CD4-positive, alpha-beta T cell treated with Interleukin-6 for 4 hours (primary cell): Measurements from ENCODE around the gene CCDC61.
A peak's percentile ranks its signal among the peaks of the same experiment; 100 is the strongest.

Experiments used
- DNase-seq: peaks from one replicate; pipeline ENCODE4 v3.0.0-alpha.2; 2020; ENCODE audit warnings: mixed read lengths

The CCDC61 gene

DNA sequence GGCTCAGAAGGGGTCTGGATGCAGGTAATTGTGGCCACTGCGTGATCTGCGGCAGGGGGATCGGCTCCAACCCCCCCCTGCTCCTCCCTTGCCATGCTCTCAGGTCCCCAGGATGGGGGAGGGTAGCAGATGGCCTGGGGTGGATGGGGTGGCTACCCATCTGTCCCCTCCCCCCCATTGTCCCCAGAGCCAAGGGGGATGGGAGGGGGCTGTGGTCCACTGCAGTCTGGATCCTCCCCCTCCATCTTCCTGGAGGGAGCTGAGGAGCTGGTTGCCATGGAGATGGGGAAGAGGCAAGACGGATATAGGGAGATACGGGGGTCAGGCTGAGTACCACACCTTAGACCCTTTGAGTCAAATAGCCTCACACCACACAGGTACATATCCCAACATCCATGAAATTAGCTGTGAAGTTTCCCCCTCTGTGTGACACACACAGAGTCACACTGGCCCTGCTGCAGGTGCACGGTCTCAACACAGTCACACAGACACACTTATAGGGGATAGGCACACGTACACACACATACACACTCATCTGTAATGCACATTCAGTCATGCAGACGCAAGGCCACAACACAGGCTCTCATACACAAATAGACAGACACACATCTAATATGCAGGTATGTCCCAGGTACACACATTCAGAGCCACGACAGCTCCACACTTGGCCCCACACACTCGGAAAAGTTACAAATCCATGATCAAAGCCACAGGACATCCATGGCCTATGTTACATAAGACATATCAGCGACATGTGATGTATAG lies 19.8 kb upstream of the CCDC61 start:
- no peak for DNase-seq

DNA sequence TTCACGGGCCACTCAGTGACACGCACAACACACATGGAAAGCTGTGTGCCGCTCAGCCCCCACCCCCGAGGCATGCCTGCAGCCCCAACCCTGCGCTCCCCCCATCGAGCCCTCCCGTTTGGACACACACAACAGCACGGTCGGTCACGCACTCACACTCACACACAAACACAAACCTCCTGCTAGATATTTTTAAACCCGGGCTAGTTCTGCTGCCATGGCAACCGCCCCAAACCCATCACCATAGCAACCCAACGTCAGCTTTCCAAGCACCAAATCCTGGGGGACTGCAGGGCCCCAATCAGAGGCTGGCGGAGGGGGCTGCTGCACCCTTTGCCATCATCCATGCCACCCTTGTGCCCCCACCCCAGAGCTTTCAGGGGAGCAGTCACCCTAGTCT lies 19.1 kb upstream of the CCDC61 start:
- DNase-seq, result no peak

DNA sequence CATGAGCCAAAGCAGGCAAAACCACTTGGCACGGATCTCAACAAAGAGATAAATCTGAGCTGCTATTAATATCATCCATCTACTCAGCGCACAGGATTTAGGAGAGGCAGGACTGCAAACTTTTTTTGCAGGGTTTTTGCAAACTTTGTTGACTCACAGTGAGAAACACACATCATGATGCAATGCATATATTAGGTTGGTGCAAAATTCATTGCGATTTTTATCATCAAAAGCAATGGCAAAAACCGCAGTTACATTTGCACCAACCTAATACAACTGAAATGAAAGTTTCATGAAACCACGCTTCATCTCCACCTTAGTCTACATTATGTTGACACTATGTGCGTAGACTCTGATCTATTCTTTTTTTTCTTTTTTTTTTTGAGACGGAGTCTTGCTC lies 17.1 kb upstream of the CCDC61 start:
- no peak for DNase-seq

DNA sequence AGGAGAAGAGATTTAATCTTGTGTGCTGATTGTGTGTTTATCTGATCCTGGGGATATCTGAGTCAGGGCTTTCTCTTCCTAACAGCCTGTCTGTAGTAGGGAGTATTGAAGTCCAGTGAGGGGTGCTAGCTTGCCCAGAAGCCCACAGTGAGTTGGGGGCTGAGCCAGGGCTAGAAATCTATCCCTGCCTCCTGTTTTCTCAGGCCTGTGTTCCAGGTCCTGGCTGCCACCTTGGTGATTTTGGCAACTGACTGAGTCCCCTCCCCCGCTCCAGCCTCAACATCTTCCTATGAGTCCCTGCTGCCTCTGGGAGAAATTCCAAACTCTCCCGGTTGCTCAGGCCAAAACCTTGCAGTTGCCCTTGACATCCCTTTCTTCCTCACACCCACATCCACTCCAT lies 13.9 kb upstream of the CCDC61 start:
- DNase-seq, result no peak

DNA sequence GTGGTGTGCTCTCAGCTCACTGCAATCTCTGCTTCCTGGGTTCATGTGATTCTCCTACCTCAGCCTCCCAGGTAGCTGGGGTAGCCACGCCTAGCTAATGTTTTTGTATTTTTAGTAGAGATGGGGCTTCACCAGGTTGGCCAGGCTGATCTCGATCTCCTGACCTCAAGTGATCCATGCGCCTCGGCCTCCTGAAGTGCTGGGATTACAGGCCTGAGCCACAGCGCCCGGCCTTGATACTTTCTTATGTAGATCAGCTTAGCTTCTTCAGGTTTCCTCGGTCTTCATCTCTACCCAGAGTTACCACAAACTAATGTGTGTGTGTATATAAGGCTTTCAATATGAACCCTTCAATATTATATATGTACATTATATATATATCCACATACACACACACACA lies 9.9 kb upstream of the CCDC61 start:
- no peak for DNase-seq

DNA sequence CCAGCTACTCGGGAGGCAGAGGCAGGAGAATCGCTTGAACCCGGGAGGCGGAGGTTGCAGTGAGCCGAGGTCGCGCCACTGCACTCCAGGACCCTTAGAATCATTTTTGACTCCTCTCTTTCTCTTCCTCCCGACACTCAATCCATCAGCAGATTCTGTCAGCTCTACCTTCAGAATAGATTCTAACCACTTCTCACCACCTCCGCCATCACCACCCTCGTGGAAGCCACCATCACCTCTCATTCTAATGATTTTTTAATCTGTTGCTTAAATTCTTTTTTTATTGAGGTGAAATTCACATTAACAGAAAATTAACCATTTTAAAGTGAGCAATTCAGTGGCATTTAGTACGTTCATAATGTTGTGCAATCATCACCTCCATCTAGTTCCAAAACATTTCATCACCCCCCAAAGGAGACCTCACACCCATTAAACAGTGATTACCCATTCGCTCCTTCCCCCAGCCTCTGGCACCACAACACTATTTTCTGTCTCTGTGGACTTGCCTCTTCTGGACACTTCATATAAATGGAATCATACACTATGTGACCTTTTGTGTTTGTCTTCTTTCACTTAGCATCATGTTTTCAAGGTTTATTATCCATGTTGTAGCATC lies 5.0 kb upstream of the CCDC61 start:
- no peak for DNase-seq

DNA sequence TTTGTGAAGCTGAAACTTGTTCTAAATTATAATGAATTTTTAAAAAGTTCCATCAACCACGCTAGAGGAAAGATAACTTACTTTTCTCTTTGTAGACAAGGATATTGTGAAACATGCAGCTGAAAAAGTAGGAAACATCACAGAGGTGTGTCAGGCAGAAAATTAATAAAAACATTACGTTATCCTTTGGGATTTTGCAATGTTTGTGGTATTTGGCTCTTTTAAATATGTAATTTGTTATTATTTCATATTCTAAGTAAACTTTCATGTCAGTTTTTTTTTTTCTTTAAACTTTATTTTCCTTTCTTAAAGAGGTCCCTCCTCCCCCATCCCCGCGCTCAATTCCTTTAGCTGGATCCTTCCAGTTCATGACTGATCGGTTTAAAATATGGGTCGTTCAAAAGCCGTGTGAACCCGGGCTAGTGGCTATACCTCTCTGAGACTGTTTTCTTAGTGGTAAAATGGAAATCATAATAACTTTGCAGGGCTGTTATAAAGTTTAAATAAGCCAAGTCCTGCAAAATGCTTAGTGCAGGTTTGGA lies 740 bp upstream of the CCDC61 start:
- DNase-seq, result no peak

DNA sequence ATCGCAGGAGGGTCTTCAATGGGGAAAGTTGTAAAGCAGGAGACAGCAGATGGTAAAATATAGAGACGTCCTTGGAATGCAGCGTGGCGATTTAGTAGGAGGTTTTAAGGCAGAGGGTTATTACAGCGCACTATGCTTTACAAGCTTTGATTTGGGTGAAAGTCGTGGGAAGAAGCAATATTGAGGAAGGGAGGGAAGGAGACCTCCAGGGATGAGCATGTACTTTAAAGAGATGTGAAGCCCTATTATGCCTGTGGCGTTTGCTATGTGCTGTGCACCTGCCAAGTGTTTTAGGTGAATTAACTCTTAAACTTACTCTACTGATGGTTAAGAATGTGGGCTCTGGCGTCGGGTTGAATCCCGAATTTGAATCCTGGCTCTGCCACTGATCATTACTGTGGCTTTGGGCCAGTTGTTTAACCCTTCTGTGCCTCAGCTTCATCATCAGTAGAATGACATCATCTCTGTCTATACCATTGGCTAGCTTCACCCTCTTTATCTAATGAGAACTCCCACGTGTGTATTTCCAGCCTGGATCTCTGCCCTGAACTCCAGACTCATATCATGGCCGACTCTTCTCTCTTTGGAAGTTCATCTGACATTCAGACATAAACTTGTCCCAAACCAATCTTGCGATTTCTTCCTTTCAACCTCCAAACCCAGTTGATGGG lies 583 bp downstream of the CCDC61 start:
- DNase-seq, result no peak

DNA sequence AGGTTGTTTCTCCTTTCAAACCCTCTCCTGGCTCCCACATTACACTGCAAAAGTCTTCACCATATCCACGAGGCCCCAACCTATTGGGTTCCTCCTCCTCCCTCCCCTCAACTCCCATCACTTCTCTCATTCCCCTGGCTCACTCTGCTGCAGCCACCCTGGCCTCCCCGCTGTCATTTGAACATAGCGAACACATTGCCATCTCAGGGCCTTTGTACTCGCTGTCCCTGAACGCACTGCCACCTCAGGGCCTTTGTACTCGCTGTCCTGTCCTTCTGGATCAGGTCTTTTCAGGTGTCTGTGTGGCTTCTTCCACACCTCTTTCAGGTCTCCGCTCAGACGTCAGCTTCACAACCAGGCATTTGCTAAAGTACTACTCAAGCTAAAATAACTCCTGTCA lies 1.7 kb downstream of the CCDC61 start:
- DNase-seq, result no peak

DNA sequence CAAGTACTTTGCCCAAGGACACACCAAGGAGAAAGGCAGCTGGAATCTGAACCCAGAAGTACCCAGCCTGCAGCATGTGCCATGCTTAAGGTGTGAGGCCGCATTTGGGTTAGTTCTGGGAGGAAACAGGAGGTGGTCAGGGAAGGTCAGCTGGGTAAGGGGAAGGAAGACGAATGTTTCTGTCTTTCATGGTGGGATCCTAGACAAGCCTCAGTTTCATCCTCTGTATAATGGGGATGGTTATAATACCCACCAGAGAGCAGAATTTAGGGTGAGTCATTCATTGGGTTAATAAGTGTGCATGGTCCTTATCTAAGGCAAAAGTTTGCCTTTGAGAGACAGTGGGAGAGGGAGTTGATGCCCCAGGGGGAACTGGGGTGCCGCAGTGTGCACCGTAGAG lies 3.6 kb downstream of the CCDC61 start:
- DNase-seq, result no peak

DNA sequence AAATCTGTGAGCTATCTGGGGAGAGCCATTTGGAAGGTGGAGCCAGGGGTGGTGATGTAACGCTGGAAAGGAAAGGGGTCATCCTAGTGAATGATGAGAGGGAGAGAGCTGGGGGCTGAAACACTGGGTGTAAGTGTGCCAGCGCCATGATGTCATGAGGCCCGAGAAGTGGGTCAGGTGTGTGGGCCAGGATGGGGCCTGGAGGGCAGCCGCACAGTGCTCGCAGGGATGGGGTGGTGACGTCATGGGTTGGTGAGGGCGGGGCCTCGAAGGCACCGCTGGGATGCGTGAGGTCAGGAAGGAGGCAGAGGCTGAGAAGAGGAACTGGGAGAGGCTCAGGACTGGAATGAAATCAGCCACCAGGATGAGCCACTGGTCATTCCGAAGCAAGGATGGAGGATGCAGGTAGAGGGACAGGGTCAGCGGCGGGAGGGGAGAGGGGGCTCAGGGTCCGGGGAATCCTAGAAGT lies 4.4 kb downstream of the CCDC61 start:
- DNase-seq, result peak; percentile 19

DNA sequence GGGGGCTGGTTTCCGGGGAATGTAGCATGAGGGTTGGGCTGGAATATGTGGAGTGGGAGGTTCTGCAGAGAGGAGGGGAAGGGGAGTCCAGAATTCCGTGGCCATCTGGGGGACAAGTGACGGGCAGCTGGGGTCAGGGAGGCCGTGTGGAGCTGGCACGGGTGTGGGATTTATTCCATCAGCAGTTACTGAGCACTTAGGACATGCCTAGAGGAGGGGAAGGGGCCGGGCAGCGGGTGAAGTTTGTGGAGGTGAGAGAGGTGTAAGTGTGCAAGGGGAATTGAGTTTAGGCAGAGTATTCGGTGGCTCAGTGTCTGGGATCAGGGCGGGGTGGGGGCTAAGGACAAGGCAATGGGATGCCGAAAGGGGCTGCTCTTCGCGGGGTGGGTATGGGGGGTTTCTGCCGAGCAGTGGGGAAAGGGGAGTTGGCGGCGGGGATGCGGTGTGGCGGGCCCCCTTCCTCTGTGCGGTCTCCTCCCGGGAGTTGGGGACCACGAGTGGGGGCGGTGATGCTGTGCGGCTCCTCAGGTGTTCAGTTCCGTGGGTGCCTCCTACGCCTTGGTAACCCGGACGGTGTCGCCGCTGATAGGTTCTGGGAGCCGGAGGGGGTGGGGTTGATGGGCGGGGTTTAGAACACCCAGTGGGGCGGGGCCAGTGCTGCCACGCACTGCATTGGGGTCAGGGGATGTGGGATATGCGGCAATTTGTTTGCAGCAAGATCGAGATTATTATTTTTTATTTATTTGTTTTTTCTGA lies 5.4 kb downstream of the CCDC61 start:
- DNase-seq, result peak; percentile 89

DNA sequence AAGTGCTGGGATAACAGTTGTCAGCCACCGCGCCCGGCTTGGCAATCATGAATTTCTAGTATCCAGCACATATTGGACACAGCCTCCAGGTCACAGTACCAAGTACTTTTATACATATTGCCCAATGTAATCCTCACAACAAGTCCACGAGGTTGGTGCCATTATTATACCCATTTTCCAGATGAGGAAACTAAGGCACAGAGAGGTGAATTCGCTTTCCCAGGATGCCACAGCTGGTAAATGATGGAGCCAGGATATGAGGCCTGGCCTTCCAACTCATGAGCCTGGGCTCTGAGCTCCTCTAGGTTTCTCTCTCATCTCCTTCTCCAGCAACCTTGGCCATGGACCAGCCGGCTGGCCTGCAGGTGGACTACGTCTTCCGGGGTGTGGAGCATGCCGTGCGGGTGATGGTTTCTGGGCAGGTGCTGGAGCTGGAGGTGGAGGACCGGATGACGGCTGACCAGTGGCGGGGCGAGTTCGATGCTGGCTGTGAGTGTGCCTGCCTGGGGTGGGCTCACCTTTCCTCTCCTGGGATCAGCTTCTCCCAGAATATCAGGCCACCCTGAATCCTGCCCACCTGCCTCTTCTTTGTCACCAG lies 7.5 kb downstream of the CCDC61 start:
- DNase-seq, result no peak

DNA sequence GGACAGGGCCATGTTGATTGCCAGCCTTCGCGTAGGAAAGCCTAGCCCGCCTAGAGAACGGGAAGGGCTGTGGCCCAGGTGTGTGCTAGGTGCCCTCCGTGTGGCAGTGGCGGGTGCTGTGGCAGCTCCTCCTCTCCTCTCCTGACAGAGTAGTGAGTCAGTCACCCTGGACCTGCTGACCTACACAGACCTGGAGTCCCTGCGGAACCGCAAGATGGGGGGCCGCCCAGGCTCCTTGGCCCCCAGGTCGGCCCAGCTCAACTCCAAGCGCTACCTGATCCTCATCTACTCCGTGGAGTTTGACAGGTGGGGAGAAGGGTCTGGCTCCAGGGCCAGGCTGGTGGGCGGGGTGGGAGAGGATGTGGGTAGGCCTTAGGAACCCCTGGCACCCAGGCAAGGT lies 11.1 kb downstream of the CCDC61 start:
- no peak for DNase-seq

DNA sequence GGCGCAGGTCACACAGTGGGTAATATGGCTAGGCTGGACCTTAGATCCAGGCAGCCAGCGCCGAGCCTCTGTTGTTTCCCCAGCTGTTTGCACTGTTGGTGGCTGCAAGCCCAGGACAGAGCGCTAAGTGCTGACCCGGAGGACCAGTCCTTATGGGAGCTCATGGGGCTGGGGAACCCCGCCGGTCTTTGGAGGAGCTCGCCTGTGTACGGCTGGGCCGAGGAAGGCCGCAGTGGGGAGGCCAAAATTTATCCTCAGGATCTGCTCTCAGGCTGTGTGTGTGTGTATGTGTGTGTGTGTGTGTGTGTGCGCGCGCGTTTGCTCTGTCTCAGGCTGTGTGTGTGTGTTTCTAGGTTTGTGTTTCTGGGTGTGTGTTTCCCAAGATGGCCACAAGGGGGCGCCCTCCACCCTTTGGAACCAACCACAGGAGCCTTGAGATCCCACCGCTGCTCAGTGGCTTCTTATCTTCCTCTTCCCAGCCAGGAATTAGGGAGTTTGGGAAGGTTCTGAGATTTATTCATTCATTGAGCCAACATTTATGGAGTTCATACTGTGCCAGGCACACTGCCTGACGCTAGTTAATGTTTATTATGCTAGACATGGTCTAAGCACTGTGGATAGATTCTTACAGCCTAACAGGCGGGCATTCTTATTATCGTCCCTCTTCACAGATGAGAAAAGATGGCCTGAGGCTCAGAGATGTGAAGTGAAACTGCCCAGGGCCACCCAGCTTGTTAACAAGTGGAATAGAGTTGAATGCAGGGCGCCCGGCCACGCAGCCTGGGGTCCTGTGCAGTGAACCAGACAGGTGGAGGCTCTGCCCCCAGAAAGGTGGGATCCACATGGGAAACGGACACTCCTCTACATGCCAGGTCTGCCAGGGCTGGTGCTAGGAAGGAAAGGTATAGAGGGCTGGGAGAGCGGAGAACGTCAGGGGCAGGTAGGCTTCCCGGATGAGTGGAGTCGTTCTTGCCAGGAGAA lies 14.6 kb downstream of the CCDC61 start:
- peak; percentile 73 for DNase-seq

DNA sequence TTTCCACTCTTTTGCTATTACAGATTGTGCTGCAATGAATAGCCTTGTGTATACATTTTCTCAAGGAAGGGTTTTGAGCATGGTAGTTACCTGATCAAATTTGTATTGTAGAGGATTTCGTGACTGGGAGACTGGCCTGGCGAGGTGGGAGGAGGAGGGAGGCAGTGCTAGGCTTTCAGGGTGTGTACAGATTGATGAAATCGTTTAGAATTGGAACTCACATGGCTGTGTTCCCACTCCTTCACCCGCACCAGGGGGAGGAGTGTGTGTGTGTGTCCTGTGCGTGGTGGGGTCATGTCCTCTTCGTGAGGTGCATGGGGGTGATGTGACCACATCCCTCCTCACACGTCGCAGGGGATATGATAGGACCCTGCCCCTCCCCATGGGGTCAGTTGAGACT lies 19.3 kb downstream of the CCDC61 start:
- no peak for DNase-seq

DNA sequence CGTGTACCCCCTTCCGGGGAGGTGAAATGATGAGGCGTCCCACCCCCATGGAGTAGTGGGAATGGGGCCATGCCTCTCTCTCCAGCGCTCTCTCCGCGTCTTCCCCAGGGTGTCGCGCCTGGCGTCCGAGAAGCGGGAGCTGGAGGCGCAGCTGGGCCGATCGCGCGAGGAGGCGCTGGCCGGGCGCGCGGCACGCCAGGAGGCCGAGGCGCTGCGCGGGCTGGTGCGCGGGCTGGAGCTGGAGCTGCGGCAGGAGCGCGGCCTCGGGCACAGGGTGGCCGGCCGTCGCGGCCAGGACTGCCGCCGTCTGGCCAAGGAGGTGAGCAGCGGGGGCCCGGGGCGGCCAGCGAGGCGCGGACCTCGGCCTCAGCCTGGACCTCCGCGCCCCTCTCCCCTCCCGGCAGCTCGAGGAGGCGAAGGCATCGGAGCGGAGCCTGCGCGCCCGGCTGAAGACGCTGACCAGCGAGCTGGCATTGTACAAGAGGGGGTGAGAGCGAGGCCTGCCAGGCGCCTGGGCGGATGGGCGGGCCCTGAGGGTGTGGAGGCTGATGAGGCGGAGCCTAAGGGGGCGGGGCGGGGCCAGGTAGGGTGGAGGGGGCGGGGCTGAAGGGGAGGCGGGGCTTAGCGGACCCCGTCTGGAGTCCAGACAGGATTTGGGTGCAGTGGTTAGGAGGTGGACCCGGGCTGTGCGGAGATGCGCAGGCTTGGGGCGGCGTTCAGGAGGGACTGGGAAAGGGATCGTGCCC lies 19.8 kb downstream of the CCDC61 start:
- DNase-seq, result peak; percentile 79

DNA sequence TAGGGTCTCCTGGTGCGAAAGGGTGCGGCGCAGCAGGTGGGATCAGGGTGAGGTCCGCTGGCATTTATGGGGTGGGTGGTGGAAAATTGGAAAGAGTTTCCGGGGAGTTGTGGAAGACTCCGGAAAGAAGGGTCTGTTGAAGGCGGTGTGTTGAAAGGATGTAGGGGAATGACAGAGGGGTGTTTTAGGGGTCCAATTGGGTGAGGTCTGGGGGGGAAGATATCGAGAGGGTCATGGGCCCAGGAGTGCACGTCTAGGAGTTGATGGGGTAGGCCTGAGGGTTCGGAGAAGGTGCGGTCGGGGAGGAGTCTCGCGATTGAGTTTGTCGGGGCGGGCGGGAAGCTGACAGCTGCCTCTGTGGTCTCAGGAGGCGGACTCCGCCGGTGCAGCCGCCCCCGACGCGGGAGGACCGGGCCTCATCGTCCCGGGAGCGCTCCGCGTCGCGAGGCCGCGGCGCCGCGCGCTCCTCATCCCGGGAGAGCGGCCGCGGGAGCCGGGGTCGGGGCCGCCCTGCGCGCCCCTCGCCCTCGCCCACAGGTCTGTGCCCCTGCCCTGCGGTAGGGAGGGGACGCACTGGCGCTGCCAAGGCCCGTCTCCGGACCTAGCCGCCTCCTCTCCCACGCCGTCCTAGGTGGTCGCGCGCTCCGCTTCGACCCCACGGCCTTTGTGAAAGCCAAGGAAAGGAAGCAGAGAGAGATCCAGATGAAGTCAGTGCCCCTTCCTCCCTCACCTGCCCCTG lies 20.6 kb downstream of the CCDC61 start:
- peak; percentile 56 for DNase-seq

DNA sequence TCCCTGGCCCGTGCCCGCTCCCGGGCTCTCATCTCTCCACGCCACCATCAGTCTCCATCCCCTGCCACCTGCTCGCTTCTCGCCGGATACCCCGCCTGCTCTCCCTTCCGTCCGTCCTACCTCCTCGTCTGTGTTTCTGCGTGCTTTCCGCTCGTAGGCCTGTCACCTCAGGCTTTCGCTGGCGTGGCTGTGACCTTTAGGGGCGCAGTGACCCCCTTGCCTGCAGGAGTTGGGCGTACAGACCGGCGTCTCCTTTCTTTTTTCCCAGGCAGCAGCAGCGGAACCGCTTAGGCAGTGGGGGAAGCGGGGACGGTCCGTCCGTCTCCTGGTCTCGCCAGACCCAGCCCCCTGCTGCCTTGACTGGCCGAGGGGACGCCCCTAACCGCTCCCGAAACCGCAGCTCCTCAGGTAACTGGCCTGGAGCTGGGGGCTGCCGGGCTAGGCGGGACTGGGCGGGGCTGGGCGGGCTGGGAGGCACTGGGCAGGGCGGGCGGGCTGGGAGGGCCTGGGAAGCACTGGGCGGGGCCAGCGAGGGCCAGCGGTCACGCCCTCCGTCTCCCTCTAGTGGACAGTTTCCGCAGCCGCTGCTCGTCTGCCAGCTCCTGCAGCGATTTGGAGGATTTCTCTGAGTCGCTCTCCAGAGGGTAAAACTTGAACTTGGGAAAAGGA lies 21.3 kb downstream of the CCDC61 start:
- peak; percentile 88 for DNase-seq
